ENCODE measurements around the gene TMEM132A.

DNA sequence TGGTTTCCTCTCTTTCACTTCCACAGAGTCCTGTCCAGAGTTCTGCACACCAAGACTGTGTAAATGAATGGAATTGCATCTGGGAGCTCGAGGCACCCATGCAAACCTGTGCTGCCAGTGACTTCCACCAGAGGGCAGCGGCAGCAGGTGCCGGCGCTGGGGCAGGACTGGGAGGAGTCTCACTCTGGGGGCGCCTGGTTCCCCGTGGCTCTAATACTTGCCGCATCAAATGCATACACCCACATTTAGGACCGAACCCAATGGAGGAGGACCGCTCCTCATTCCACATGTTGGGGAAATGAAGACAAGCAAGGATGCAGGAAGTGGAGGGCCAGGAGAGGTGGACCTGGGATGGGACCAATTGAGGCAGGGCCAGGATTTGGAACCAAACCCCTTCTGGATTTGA lies 46.1 kb downstream of the TMEM132A start:
- TF ChIP-seq EZH2 (IDR thresholded peaks at IDR 0.05; ENCODE audit: low read length, missing control alignments) (no peak), CTCF (conservative IDR thresholded peaks at IDR 0.05 in 1 of 2, IDR thresholded peaks at IDR 0.05 in 1 of 2; ENCODE audit: low read depth in 1 of 2, low read length in 2 of 2) (peak; percentile 82)
